DND-41 (cell line): Measurements from ENCODE around the gene ERBB4.

Experiments
- EZH2 ChIP-seq: IDR thresholded peaks from 3 replicates; pipeline ENCODE4 v1.6.1; 2012; ENCODE audit warnings: borderline replicate concordance, low read depth, mild to moderate bottlenecking, moderate library complexity, low read length, inconsistent platforms; ENCODE audit not compliant: severe bottlenecking
- TF ChIP-seq, protein P1 (sequence below): IDR thresholded peaks from 2 replicates; pipeline ENCODE4 v1.5.1; 2012; ENCODE audit warnings: borderline replicate concordance, low read length, moderate library complexity, mild to moderate bottlenecking; ENCODE audit not compliant: poor library complexity, severe bottlenecking; ENCODE audit errors: extremely low read depth

DNA sequence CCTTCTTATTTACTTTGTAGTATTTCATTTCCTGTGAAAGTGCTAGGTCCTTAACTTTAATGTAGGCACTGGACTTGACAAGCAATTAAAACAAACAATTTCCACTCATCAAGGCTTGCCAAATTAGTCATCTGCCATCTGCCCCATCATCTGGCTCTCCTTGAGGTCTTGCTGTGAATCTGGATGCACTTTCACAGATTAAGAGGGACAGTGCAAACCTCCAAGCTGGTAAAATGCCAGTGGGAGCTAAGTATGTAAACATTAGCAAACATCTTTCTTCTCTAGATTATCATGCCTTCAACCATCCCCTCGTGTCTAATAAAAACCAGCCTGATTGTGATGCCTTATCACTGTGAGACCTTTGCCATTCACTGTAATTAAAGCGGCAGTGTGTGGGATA lies 402.9 kb downstream of the ERBB4 start:
- TF ChIP-seq, protein P1, sequence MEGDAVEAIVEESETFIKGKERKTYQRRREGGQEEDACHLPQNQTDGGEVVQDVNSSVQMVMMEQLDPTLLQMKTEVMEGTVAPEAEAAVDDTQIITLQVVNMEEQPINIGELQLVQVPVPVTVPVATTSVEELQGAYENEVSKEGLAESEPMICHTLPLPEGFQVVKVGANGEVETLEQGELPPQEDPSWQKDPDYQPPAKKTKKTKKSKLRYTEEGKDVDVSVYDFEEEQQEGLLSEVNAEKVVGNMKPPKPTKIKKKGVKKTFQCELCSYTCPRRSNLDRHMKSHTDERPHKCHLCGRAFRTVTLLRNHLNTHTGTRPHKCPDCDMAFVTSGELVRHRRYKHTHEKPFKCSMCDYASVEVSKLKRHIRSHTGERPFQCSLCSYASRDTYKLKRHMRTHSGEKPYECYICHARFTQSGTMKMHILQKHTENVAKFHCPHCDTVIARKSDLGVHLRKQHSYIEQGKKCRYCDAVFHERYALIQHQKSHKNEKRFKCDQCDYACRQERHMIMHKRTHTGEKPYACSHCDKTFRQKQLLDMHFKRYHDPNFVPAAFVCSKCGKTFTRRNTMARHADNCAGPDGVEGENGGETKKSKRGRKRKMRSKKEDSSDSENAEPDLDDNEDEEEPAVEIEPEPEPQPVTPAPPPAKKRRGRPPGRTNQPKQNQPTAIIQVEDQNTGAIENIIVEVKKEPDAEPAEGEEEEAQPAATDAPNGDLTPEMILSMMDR = no peak
- TF ChIP-seq EZH2 = no peak
